Caco-2 (cell line): Measurements from ENCODE around the gene MYH13. TPM values are rescaled to one million over a fixed set of nuclear protein-coding genes. Genes with fewer than 3 reads are reported as not detected.

Experiments used
- Bru-seq: library from RNA; stranded (reverse); fragments of 400-500 nt; gene quantifications from one replicate; lab custom pipeline; 2021; lab: Mats Ljungman, UMichigan
- BruChase-seq, 2 experiments: library from RNA; stranded (reverse); fragments of 400-500 nt; gene quantifications; one replicate each; lab custom pipeline; 2021; lab: Mats Ljungman, UMichigan
- BruUV-seq: library from RNA; stranded (reverse); fragments of 400-500 nt; replicated peaks from 2 replicates; lab custom pipeline; 2021; lab: Mats Ljungman, UMichigan
- CTCF ChIA-PET: fragments of 300-600 bp; sonication (Branson Sonifier 250); formaldehyde crosslinking; loops from one replicate; lab custom pipeline; 2022; ENCODE audit warnings: antibody characterized with exemption; lab: Charles Lee
- POLR2A ChIA-PET: fragments of 300-600 bp; sonication (Branson Sonifier 250); formaldehyde crosslinking; loops from one replicate; lab custom pipeline; 2022; ENCODE audit warnings: antibody characterized with exemption; lab: Charles Lee
- DNase-seq, 2 experiments: peaks; one replicate each; pipeline versions ENCODE4 v3.0.0 to v3.0.0-alpha.2; 2020 to 2022
- H3K27me3 ChIP-seq: replicated peaks from 2 replicates; pipeline ENCODE4 v1.6.0; 2011; ENCODE audit warnings: low read length; ENCODE audit not compliant: control insufficient read depth, insufficient read depth
- H3K36me3 ChIP-seq: 2 replicates; pipeline ENCODE4 v1.5.1; 2011; ENCODE audit warnings: low read length; ENCODE audit not compliant: control insufficient read depth, insufficient read depth
- H3K4me1 ChIP-seq: fragments of 250-450 bp; sonication (Bioruptor Pico); 2 replicates; pipeline ENCODE4 v1.5.1; 2020; ENCODE audit warnings: mild to moderate bottlenecking
- H3K4me3 ChIP-seq: 2 replicates; pipeline ENCODE4 v1.5.1; 2011; ENCODE audit warnings: low read depth, mild to moderate bottlenecking, control low read depth, low read length
- H3K9me3 ChIP-seq: fragments of 250-450 bp; sonication (Bioruptor Pico); 2 replicates; pipeline ENCODE4 v1.5.1; 2020; ENCODE audit warnings: mild to moderate bottlenecking, moderate library complexity
- H3K27ac Mint-ChIP-seq: one replicate; pipeline ENCODE4 v1.8.0; 2022; ENCODE audit warnings: mixed read lengths; ENCODE audit not compliant: unreplicated experiment
- H3K27me3 Mint-ChIP-seq: one replicate; pipeline ENCODE4 v1.8.0; 2022; ENCODE audit warnings: mixed read lengths; ENCODE audit not compliant: insufficient read depth, unreplicated experiment
- H3K36me3 Mint-ChIP-seq: one replicate; pipeline ENCODE4 v1.8.0; 2022; ENCODE audit warnings: mild to moderate bottlenecking, mixed read lengths; ENCODE audit not compliant: insufficient read depth, unreplicated experiment
- H3K4me1 Mint-ChIP-seq: one replicate; pipeline ENCODE4 v1.8.0; 2022; ENCODE audit warnings: low read depth, mixed read lengths; ENCODE audit not compliant: unreplicated experiment
- H3K4me3 Mint-ChIP-seq: one replicate; pipeline ENCODE4 v1.8.0; 2022; ENCODE audit warnings: mild to moderate bottlenecking, moderate library complexity, mixed read lengths; ENCODE audit not compliant: unreplicated experiment
- H3K9me3 Mint-ChIP-seq: one replicate; pipeline ENCODE4 v1.8.0; 2022; ENCODE audit warnings: mixed read lengths; ENCODE audit not compliant: unreplicated experiment
- intact Hi-C: fragments of 100-400 bp; cut with micrococcal nuclease; formaldehyde crosslinking; loops from one replicate; pipeline ENCODE4 v1.10.0; 2022; ENCODE audit not compliant: unreplicated experiment
- long read RNA-seq: library from polyadenylated mRNA; stranded (forward); transcript quantifications from one replicate; pipeline ENCODE4 v2.0.0, GENCODE V29; 2022
- total RNA-seq: library from RNA; stranded (reverse); gene quantifications from 2 replicates; pipeline ENCODE4 v1.2.3, GENCODE V29; 2022
- TF ChIP-seq, protein P1 (sequence below), 2 experiments: fragments of 200-600 bp in 1 of 2; IDR thresholded peaks; 1 replicate in 1 of 2; 2 replicates in 1 of 2; pipeline versions ENCODE4 v1.5.1 to v1.8.0; 2011 to 2022; ENCODE audit warnings: antibody characterized with exemption in 1 of 2, control low read depth in 1 of 2, inconsistent platforms in 1 of 2, low read depth in 1 of 2, low read length in 1 of 2, mild to moderate bottlenecking in 1 of 2, moderate library complexity in 1 of 2; ENCODE audit not compliant: insufficient read depth in 1 of 2, severe bottlenecking in 1 of 2, unreplicated experiment in 1 of 2

Gene MYH13
- total RNA-seq: not detected in 2 replicates
- not detected for Bru-seq, nascent RNA
- BruChase-seq, experiment 1, labeled RNA remaining after a 2-hour chase: not detected
- BruChase-seq, experiment 2, labeled RNA remaining after a 6-hour chase: not detected
- long read RNA-seq: 0 reads

DNA sequence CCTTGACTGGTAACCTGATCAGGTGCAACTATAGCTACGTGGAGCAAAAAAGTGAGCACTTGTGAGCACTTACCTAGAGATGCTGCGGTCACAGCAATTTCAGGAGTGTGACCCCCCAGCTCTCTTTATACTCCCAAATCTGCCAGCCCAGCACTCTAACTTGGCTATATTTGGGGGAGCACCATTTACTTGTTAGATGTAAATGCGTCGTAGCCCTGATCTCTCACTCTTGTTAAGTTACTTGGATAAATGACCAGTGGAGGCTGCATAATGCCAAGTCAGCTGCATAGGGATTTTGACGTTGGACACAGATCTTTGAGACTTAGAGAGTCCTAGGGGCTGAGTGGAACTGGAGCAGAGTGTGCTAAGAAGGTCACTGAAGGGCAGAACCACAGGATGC is at the start of gene MYH13:
MYH13 (minus strand) TSS at position 101 of the 400 bp plus-strand sequence. CDS start 8,476 bp downstream, outside the sequence.
- Mint-ChIP-seq H3K4me3 (no peak within 1 kb of the TSS), H3K4me1 (no peaks in the 10 kb centered on the region), H3K36me3 (no peaks in the 10 kb centered on the region), H3K9me3 (no peaks in the 10 kb centered on the region), H3K27me3 (peaks cover 4% of the 10 kb centered on the region), H3K27ac (no peak within 1 kb of the TSS)
- TF ChIP-seq, protein P1, sequence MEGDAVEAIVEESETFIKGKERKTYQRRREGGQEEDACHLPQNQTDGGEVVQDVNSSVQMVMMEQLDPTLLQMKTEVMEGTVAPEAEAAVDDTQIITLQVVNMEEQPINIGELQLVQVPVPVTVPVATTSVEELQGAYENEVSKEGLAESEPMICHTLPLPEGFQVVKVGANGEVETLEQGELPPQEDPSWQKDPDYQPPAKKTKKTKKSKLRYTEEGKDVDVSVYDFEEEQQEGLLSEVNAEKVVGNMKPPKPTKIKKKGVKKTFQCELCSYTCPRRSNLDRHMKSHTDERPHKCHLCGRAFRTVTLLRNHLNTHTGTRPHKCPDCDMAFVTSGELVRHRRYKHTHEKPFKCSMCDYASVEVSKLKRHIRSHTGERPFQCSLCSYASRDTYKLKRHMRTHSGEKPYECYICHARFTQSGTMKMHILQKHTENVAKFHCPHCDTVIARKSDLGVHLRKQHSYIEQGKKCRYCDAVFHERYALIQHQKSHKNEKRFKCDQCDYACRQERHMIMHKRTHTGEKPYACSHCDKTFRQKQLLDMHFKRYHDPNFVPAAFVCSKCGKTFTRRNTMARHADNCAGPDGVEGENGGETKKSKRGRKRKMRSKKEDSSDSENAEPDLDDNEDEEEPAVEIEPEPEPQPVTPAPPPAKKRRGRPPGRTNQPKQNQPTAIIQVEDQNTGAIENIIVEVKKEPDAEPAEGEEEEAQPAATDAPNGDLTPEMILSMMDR (IDR thresholded peaks at IDR 0.05; ENCODE audit: insufficient read depth in 1 of 2, low read depth in 1 of 2, low read length in 1 of 2, severe bottlenecking in 1 of 2, unreplicated experiment in 1 of 2): no peak
- intact Hi-C loops: no loop called here
- Histone ChIP-seq H3K4me1 (no peaks in the 10 kb centered on the region), H3K4me3 (no peak within 1 kb of the TSS), H3K9me3 (no peaks in the 10 kb centered on the region), H3K27me3 (no peaks in the 10 kb centered on the region), H3K36me3 (no peaks in the 10 kb centered on the region)
- ChIA-PET POLR2A (no interaction called here), CTCF (no interaction called here)
- no TSS peak for BruUV-seq
- no peak for DNase-seq

DNA sequence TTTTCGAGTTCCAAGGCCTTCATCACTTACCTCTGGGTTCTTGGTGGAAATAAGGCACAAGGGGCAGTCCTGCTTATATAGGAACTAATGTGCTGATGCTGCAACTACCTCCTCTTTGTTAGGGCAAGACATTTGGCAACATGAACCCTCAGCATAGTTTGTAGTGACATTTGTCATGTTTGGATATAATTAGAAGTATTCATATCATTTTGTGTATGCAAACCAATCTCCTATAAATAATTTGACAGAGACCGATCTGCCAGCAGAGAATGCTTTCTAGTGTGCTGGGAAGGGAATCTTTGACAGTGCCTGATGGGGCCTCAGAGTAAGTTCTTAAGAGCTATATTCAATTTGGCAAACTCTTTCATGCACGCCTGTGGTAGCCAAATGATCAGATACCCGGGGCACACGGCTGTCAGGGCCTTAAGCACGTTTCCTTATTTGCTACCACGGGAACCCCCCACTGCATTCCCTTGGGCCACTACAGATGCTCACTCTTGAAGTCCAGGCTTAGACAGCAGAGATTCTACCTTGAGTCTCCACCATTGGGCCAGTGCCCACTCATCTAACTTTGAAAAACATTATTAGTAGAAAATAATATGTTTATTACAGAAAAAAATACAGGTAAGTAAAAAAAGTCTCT is 49.2 kb upstream of the MYH13 start, which contains the start of gene MYH8:
MYH8 (minus strand) TSS at position 51 of the 643 bp plus-strand sequence. CDS start 1,723 bp downstream, outside the sequence.
- H3K4me3 ChIP-seq: no peak within 1 kb of the TSS
- ChIA-PET POLR2A (no interaction called here), CTCF (no interaction called here)
- no peaks in the 10 kb centered on the region for H3K27me3 ChIP-seq
- no peaks in the 10 kb centered on the region for H3K27me3 Mint-ChIP-seq
- no peak within 1 kb of the TSS for H3K27ac Mint-ChIP-seq
- no peaks in the 10 kb centered on the region for H3K4me1 ChIP-seq
- no peak within 1 kb of the TSS for H3K4me3 Mint-ChIP-seq
- H3K36me3 ChIP-seq: no peaks in the 10 kb centered on the region
- no peaks in the 10 kb centered on the region for H3K36me3 Mint-ChIP-seq
- H3K4me1 Mint-ChIP-seq: no peaks in the 10 kb centered on the region
- no peaks in the 10 kb centered on the region for H3K9me3 Mint-ChIP-seq
- no peak for DNase-seq
- H3K9me3 ChIP-seq: no peaks in the 10 kb centered on the region
- BruUV-seq: no TSS peak
- TF ChIP-seq, protein P1 (IDR thresholded peaks at IDR 0.05; ENCODE audit: insufficient read depth in 1 of 2, low read depth in 1 of 2, low read length in 1 of 2, severe bottlenecking in 1 of 2, unreplicated experiment in 1 of 2): no peak
- intact Hi-C loops: no loop called here

DNA sequence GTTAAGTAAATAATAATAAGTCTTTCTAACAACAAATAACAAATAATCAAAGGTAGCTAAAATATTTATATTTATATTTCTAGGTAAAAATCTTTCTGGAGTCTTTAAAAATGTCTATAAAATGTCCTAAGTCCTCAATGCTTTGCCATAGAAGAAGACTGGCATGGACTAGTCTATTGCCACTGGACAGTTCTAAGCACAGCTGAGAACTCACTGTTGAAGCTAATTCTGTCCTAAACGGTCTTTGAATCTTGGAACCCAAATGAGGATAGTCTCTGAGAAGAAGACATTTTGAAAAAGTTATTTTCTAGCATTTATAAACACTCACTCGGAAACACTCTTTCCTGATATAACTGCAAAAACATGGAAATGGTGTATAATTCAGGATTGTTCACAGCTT is 48.4 kb upstream of the MYH13 start:
- POLR2A ChIA-PET: no interaction called here
- no peaks in the 10 kb centered on the region for H3K36me3 Mint-ChIP-seq
- no peaks in the 10 kb centered on the region for H3K27me3 ChIP-seq
- no peak overlapping the region for H3K27ac Mint-ChIP-seq
- CTCF ChIA-PET: no interaction called here
- H3K36me3 ChIP-seq: no peaks in the 10 kb centered on the region
- TF ChIP-seq, protein P1 (IDR thresholded peaks at IDR 0.05; ENCODE audit: insufficient read depth in 1 of 2, low read depth in 1 of 2, low read length in 1 of 2, severe bottlenecking in 1 of 2, unreplicated experiment in 1 of 2): no peak
- H3K9me3 Mint-ChIP-seq: no peaks in the 10 kb centered on the region
- no peak overlapping the region for H3K4me3 ChIP-seq
- H3K4me1 ChIP-seq: no peaks in the 10 kb centered on the region
- BruUV-seq: no TSS peak
- no peaks in the 10 kb centered on the region for H3K4me1 Mint-ChIP-seq
- no peak for DNase-seq
- no peaks in the 10 kb centered on the region for H3K27me3 Mint-ChIP-seq
- no peak overlapping the region for H3K4me3 Mint-ChIP-seq
- H3K9me3 ChIP-seq: no peaks in the 10 kb centered on the region
- intact Hi-C loops: no loop called here
